Midbrain (tissue), 1 donor: ENCODE measurements around the gene ADAMTSL1.
A peak's percentile ranks its signal among the peaks of the same experiment; 100 is the strongest.

Experiments
- DNase-seq: peaks from one replicate; lab custom pipeline; 2025; lab: John Stamatoyannopoulos, UW

Gene ADAMTSL1

DNA sequence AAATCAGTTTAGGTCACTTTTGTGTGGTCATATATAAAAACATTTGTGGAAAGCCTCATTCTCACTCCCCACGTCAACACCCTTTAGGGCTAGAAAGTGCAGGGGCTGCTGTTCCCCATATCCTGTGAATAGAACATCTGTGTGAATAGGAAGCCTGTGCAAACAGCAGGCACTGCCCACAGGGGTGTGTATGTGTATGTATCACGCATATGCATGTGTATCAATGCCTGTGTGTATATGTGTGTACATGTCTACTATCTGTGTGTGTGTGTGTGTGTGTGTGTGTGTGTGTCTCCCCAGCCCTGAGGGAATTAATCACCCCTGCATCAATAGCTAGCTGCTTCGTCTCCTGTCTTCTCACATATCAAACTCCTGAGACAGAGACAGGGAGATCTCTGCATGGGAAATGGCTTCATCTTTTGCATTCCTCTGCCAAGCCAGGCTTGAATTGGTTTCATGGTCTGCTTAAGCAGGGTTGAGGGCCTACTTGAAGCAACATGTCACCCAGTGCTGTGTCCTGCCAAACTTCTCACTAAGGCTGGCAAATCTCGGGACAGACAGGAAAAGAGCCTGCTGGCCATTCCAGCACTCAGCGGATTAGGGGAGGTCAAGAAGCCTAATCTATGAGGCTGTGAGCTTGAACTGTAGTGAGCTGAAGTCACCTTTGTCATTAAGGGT lies 265.8 kb downstream of the ADAMTSL1 start:
- DNase-seq = no peak

DNA sequence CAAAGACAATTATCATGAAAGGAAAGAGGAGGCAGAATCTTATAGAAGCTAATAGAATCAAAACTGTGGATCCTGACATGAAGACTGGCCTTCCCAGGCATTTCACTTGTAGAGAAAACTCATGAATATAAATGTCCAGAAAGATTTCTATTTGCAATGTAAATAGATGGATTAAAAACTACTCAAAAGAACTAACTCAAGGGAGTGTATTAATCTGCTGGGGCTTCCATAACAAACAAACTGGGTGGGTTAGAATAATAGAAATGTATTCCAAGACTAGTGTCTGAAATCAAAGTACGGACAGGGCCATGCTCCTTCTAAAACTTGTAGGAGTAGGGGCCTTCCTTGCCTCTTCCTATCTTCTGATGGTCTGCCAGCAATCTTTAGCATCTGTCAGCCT lies 267.4 kb downstream of the ADAMTSL1 start:
- no peak for DNase-seq

DNA sequence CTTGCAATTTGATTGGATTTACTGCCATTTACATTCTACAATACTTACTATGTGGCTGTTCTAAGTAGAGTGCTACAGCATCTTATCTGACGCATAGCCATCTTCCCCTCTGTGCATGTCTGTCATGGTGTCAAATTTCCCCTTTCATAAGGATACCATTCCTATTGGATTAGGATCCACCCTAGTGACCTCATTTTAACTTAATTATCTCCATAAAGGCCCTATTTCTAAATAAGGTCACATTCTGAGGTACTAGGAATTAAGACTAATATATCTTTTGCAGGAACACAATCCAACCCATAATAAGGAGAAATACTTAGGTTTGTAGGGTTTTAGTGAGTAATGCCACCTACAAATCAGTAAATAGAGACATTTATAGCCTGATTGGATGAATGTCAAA lies 268.0 kb downstream of the ADAMTSL1 start:
- DNase-seq = no peak

- no peak for DNase-seq
Measured at GRCh38 chr9:18743421-18743820, 269.5 kb downstream of the ADAMTSL1 start.

- DNase-seq = no peak
Measured at GRCh38 chr9:18743971-18744370, 270.0 kb downstream of the ADAMTSL1 start.

GRCh38 chr9:18745710-18746109 lies 271.8 kb downstream of the ADAMTSL1 start:
- DNase-seq = no peak

DNA sequence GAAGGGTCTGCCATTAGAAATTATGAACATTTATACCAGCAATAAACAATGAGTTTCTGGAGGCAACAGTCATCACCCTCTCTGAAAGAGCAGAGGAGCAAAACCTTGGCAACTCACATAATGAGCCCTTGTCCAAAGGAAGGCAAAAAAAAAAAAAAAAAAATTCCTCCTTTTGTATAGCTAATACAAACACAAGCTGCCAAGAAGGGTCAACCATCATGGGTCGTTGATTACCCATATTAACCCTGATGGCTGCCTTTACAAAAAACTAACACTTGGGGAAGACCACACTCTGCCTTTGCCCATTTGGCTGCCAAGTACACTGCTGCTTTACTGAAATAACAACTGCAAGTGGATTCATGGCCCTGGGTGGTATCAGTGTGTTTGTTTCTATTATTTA lies 272.7 kb downstream of the ADAMTSL1 start:
- peak; percentile 44 for DNase-seq

- DNase-seq = peak; percentile 14
Measured at GRCh38 chr9:18747595-18747994, 273.6 kb downstream of the ADAMTSL1 start.

DNA sequence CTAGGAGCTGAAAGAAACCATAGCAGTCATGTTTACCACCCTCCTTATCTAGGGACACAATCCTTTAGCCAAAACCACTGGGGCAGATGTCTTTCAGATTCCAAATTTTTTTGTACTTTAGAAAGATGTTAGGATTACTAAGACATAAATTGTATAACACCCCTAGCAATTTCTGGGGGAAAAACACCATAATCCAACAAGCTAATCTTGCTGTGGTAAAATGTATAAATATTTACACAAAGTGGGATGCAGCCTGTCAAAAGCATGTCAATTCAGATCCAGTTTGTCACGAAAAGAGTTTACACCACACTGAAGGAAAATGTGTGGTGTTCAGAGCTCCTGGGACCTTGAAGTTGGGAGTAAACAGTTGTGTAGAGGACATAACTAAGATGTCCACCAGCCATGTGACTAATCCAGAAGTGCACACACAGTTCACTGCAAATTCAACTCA lies 274.3 kb downstream of the ADAMTSL1 start:
- DNase-seq = no peak

DNA sequence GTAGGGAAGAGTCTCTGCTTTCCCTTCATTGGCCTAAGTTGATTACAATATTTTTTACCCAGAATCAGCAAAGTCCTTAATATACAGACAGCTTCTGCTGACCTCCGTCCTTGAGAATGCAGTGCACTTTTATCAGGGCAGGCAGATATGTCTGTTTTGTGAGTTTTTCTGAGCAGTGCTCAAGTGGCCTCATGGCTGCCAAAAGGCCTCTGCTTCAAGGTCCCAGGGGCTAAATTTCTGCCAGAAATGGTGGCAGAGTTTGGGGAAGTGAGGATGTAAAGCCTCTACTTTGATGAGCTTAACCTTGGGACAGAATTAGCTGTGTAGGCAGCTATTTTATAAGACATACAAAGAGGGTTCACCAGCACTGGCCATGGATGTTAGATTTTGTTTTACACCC lies 275.8 kb downstream of the ADAMTSL1 start:
- DNase-seq = no peak

GRCh38 chr9:18753904-18754303 lies 280.0 kb downstream of the ADAMTSL1 start:
- no peak for DNase-seq

DNA sequence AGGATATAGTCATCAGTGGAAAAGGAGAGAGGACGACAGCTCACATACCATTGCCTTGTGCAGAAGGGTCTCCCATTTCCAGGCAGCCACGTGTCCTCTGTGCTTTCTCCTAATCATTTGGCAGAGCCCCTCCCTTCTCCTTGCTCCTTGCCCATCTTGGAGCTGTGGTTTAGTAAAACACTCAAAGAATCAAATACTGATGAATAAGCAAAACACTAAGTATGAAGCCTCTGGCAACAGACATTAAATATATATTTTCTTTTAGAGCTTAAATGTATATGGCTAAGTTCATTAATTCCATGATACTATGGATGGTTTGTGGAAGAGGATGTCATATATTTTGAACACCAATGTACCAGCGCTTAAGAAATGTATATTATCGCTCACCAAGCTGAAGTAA lies 280.6 kb downstream of the ADAMTSL1 start:
- DNase-seq = no peak

GRCh38 chr9:18755263-18755662 lies 281.3 kb downstream of the ADAMTSL1 start:
- no peak for DNase-seq

DNA sequence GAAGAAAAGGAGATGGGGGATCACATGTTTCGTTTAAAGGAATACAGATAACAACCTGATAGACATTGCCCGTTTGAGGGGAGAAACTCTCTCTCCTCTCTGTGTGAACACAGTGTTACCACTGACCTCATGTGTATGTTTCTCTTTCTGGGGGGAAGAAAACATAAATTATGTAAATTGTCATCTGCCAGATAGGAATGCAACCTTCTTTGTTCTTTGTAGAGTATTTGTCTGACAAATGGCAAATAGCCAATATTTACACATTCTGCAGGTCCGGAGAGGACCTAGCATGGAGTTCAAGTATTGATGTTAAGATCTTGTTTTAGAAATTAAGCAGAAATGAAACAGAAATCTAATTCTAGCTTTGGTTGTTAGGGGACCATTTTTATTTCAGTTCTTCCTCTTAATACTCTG lies 282.8 kb downstream of the ADAMTSL1 start:
- DNase-seq = no peak

DNA sequence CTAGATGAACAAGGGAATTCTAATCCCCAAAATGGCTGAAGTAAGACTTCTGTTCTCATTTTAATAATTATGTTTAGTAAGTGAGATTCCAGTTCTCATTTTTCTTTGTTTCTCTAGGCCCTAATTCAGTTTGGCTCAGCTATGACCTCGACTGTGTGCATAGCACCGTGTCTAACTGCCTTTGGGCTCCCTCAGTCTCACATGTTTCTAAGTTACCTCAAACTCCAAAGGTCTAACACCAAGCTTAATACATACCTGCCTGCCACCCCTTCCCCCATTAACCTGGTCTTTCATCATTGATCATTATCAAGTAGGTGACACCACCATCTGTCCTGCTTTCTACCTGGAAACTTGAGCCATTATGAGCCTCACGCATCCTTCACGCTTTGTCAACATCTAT lies 285.9 kb downstream of the ADAMTSL1 start:
- no peak for DNase-seq

DNA sequence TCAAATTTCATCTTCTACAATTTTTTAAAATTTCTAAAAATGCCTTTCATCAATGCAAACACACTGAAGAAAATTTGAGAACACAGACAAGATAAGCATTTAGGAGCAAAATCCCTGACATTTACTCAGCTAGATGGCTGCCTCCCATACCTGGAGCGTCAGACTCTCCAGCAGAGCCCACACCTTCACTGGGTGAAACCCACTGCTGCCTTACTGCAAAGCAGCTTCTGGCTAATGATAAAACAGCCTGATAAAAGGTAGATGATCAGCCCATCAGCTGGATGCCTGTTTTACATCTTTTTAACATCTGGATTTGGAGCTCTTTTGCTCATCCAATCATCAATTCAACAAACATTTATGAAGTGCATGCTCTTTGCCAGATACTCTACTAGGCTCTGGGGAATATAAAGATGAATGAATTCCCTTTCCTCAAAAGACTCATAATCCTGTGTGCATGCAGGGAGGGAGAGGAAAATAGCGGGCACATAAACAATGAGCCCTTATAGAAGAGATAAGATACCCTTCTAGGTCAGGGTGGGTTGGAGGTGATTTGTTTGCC lies 287.9 kb downstream of the ADAMTSL1 start:
- DNase-seq = no peak

- DNase-seq = no peak
Measured at GRCh38 chr9:18766989-18767550, 293.1 kb downstream of the ADAMTSL1 start.

DNA sequence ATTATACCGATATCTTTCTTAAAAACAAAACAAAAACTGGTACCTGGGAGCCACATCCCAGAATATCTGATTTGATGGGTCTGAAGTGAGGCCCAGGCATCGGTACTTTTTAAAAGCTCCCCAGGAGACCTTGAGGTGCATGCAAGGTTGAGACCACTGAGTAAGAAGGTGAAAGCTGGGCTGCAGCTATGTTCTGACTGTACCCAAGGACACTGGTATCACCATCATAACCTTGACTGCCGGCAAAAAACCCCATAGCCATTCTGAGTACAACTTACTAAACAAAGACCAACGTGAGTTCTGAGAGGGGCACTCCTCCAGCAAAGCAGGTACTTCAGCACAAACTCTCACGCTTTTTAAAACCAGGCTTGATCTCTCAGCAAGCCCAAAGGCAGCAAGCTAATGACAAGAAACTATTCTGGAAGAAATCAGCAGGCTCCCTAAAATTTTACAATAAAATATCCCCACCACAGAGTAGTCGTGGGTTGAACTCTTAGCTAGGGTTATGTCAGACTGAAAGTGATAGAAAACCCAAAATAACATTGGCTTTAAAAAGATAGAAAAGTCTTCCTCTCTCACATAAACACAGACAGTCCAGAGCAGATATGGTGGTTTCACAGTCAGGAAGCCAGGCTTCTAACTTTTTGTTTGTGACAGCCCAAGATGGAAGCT lies 295.1 kb downstream of the ADAMTSL1 start:
- no peak for DNase-seq

GRCh38 chr9:18770131-18770908 lies 296.4 kb downstream of the ADAMTSL1 start:
- DNase-seq = no peak

DNA sequence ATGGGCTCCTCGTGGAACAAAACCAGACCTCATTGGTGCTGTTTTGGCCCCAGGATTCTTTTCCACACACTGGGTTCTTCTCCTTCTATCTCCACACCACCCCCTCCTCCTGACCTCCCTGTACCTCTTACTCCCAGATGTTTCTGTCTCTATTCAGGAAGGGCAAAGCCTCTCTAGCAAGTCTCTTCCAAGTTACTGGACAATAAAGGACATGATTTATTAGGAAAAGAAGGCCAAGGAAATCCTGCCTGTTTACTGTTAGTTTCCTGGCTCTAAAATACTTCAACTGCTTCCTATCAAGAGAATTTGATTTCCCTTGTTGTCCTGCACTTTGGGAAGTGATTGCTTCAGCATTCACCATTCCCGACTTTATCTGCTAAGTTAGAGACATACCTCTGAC lies 297.1 kb downstream of the ADAMTSL1 start:
- no peak for DNase-seq

- no peak for DNase-seq
Measured at GRCh38 chr9:18771763-18772162, 297.8 kb downstream of the ADAMTSL1 start.

GRCh38 chr9:18775241-18775640 lies 301.3 kb downstream of the ADAMTSL1 start:
- no peak for DNase-seq
